ENCODE results near the gene PLXDC2. TPM values are rescaled to one million over a fixed set of nuclear protein-coding genes. Genes with fewer than 3 reads are reported as not detected.
A peak's percentile ranks its signal among the peaks of the same experiment; 100 is the strongest.

PLXDC2 gene
- total and polyA plus RNA-seq, 2 donors (not counting 1 experiment from before 2014, with no cell fraction given) = 4.2 to 5.1 TPM

DNA sequence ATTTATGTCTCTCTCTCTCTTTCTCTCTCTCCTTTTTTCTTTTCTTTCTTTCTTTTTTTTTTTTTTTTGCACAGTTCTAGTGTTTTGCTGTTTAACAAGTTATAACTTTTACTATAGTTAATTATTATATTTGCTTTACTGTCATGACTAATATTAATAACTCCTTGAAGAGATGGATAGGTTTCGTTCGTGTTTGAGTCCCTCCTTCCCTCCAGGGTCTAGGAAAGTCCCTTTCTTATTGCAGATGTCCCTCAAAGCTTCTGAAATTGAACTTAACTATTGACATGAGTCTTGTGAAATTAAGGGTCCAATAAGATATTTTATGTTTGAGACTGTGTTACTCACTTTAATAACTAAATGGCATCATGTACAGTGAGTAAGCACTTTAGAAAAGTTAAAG, 131.4 kb downstream of the PLXDC2 start:
- no peak for DNase-seq (ENCODE audit: low read depth in 2 of 2)
- no peak overlapping the region for H3K4me2 ChIP-seq (ENCODE audit: extremely low read depth, insufficient read depth, low read length)
- no peaks in the 10 kb centered on the region for H3K27me3 ChIP-seq (ENCODE audit: control insufficient read depth, insufficient read depth, low read length)
- TF ChIP-seq EZH2 (IDR thresholded peaks at IDR 0.05; ENCODE audit: low read length, missing control alignments) = no peak
- H3K4me3 ChIP-seq (replicated peaks in 1 of 4; ENCODE audit: control extremely low read depth in 1 of 4, insufficient read depth in 1 of 4, low read depth in 3 of 4, low read length in 4 of 4) = no peak overlapping the region
- H2AFZ ChIP-seq (ENCODE audit: low read length) = no peak overlapping the region
- no peaks in the 10 kb centered on the region for H4K20me1 ChIP-seq (ENCODE audit: control insufficient read depth, extremely low read depth, insufficient read depth, low read length)
- H3K36me3 ChIP-seq (ENCODE audit: control insufficient read depth, insufficient read depth, low read length) = no peaks in the 10 kb centered on the region
- no peaks in the 10 kb centered on the region for H3K4me1 ChIP-seq (ENCODE audit: control insufficient read depth, extremely low read depth, insufficient read depth, low read length)
- H3K79me2 ChIP-seq (ENCODE audit: control insufficient read depth, insufficient read depth, low read length) = no peaks in the 10 kb centered on the region
- H3K9ac ChIP-seq (ENCODE audit: insufficient read depth, low read length) = no peak overlapping the region
- no peak overlapping the region for H3K27ac ChIP-seq (ENCODE audit: insufficient read depth, low read length)
- no peaks in the 10 kb centered on the region for H3K9me3 ChIP-seq (ENCODE audit: control insufficient read depth, insufficient read depth, low read depth, low read length)

DNA sequence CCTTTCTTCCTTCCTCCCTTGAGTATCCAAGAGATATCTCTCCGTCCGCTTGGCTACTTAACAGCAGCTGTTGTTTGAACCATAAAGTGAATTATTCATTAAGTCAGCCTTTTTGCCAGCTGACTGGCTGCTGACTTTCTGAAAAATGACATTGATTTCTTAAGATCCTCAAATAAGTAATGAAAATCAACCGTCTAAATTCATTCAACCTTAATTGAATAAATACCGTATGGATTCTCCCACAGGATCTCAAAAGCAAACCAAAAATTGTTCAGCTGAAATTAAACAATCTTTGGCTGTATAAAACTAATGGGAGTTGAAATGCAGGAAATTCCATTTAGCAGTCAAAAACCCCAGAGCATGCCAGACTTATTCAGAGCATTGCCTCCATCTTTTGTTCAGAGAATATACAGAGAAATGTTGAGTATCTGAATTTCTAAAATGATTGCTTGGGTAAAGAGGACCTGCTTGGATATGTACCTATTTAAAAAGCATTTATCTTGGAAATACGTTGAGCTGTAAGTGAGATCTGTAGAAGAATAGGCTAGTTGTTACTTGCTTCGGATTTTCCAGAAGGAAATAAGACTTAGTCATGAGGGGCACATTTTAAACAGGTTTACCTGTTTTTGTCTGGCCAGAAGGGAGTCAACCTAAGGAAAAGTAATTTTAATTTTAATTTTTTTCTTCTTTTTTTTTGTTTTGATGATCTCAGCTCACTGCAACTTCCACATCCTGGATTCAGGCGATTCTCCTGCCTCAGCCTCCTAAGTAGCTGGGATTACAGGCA, 136.2 kb downstream of the PLXDC2 start:
- DNase-seq (ENCODE audit: low read depth in 2 of 2) = peak in 1 of 2 donors; percentile 34
- no peak overlapping the region for H3K27ac ChIP-seq (ENCODE audit: insufficient read depth, low read length)
- no peaks in the 10 kb centered on the region for H3K27me3 ChIP-seq (ENCODE audit: control insufficient read depth, insufficient read depth, low read length)
- H3K9ac ChIP-seq (ENCODE audit: insufficient read depth, low read length) = no peak overlapping the region
- H3K4me3 ChIP-seq (replicated peaks in 1 of 4; ENCODE audit: control extremely low read depth in 1 of 4, insufficient read depth in 1 of 4, low read depth in 3 of 4, low read length in 4 of 4) = no peak overlapping the region
- H4K20me1 ChIP-seq (ENCODE audit: control insufficient read depth, extremely low read depth, insufficient read depth, low read length) = no peaks in the 10 kb centered on the region
- no peak overlapping the region for H2AFZ ChIP-seq (ENCODE audit: low read length)
- no peaks in the 10 kb centered on the region for H3K36me3 ChIP-seq (ENCODE audit: control insufficient read depth, insufficient read depth, low read length)
- H3K4me2 ChIP-seq (ENCODE audit: extremely low read depth, insufficient read depth, low read length) = no peak overlapping the region
- H3K4me1 ChIP-seq (ENCODE audit: control insufficient read depth, extremely low read depth, insufficient read depth, low read length) = no peaks in the 10 kb centered on the region
- TF ChIP-seq, protein P1, sequence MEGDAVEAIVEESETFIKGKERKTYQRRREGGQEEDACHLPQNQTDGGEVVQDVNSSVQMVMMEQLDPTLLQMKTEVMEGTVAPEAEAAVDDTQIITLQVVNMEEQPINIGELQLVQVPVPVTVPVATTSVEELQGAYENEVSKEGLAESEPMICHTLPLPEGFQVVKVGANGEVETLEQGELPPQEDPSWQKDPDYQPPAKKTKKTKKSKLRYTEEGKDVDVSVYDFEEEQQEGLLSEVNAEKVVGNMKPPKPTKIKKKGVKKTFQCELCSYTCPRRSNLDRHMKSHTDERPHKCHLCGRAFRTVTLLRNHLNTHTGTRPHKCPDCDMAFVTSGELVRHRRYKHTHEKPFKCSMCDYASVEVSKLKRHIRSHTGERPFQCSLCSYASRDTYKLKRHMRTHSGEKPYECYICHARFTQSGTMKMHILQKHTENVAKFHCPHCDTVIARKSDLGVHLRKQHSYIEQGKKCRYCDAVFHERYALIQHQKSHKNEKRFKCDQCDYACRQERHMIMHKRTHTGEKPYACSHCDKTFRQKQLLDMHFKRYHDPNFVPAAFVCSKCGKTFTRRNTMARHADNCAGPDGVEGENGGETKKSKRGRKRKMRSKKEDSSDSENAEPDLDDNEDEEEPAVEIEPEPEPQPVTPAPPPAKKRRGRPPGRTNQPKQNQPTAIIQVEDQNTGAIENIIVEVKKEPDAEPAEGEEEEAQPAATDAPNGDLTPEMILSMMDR (conservative IDR thresholded peaks at IDR 0.05 in 1 of 2, IDR thresholded peaks at IDR 0.05 in 1 of 2; ENCODE audit: low read depth in 1 of 2, low read length in 2 of 2) = no peak
- no peak for TF ChIP-seq EZH2 (IDR thresholded peaks at IDR 0.05; ENCODE audit: low read length, missing control alignments)
- H3K79me2 ChIP-seq (ENCODE audit: control insufficient read depth, insufficient read depth, low read length) = no peaks in the 10 kb centered on the region
- H3K9me3 ChIP-seq (ENCODE audit: control insufficient read depth, insufficient read depth, low read depth, low read length) = no peaks in the 10 kb centered on the region

DNA sequence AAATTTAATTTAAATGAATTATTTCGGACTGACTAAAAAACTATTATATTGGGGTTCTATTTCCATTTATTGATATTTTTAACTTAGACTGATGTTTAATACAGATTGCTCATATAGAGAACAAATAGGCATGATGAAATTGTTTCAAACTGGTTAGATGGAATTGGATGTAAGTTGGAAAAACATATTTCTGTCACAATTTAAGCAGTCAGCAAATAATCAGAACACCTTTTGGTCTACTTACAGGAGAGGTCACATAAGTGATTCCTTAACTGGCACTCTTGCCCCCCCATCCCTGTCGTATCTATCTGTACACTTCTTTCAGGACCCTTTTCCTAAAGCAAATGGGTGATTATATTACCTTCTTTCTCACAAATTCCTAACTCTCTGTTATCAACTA, 138.4 kb downstream of the PLXDC2 start:
- no peaks in the 10 kb centered on the region for H3K79me2 ChIP-seq (ENCODE audit: control insufficient read depth, insufficient read depth, low read length)
- DNase-seq (ENCODE audit: low read depth in 2 of 2) = no peak

More for the DNA sequence above, 138.4 kb downstream of the PLXDC2 start:
- TF ChIP-seq EZH2 (IDR thresholded peaks at IDR 0.05; ENCODE audit: low read length, missing control alignments) = no peak
- TF ChIP-seq, protein P1 (conservative IDR thresholded peaks at IDR 0.05 in 1 of 2, IDR thresholded peaks at IDR 0.05 in 1 of 2; ENCODE audit: low read depth in 1 of 2, low read length in 2 of 2) = no peak
- Histone ChIP-seq H3K4me2 (ENCODE audit: extremely low read depth, insufficient read depth, low read length) (no peak overlapping the region), H3K9ac (ENCODE audit: insufficient read depth, low read length) (no peak overlapping the region), H3K4me3 (replicated peaks in 1 of 4; ENCODE audit: control extremely low read depth in 1 of 4, insufficient read depth in 1 of 4, low read depth in 3 of 4, low read length in 4 of 4) (no peak overlapping the region), H4K20me1 (ENCODE audit: control insufficient read depth, extremely low read depth, insufficient read depth, low read length) (no peaks in the 10 kb centered on the region), H3K4me1 (ENCODE audit: control insufficient read depth, extremely low read depth, insufficient read depth, low read length) (no peaks in the 10 kb centered on the region), H3K27ac (ENCODE audit: insufficient read depth, low read length) (no peak overlapping the region), H3K9me3 (ENCODE audit: control insufficient read depth, insufficient read depth, low read depth, low read length) (no peaks in the 10 kb centered on the region), H3K27me3 (ENCODE audit: control insufficient read depth, insufficient read depth, low read length) (no peaks in the 10 kb centered on the region), H3K36me3 (ENCODE audit: control insufficient read depth, insufficient read depth, low read length) (no peaks in the 10 kb centered on the region), H2AFZ (ENCODE audit: low read length) (no peak overlapping the region)
